SH-SY5Y (cell line): ENCODE results near the gene PGF.

Experiments used
- GATA2 ChIP-seq: IDR thresholded peaks from 2 replicates; pipeline ENCODE4 v1.6.1; 2011; ENCODE audit warnings: mild to moderate bottlenecking, low read depth, low read length
- GATA3 ChIP-seq: IDR thresholded peaks from 2 replicates; pipeline ENCODE4 v1.6.1; 2011; ENCODE audit warnings: low read depth, mild to moderate bottlenecking, low read length, moderate library complexity

- TF ChIP-seq GATA2 (no peak), GATA3 (no peak)
These were observed 29.6 kb upstream of the PGF start for GRCh38 chr14:74985028-74985310.
